Measurements from ENCODE around the gene PFDN2. TPM values are rescaled to one million over a fixed set of nuclear protein-coding genes. Genes with fewer than 3 reads are reported as not detected.

Gene PFDN2
- total RNA-seq, 1 experiment from 2014 or later = 98.6 TPM

GRCh38 chr1:161137881-161138280 is 20.0 kb upstream of the PFDN2 start:
- no peak for ATAC-seq
- Histone ChIP-seq H3K4me3 (ENCODE audit: low read depth in 2 of 2, low read length in 2 of 2) (no peak overlapping the region), H3K9me3 (ENCODE audit: control insufficient read depth, insufficient read depth, low read depth, low read length) (no peaks in the 10 kb centered on the region), H3K36me3 (ENCODE audit: control insufficient read depth, insufficient read depth, low read length) (no peaks in the 10 kb centered on the region; the same call in 1 of the 2 replicates), H3K27me3 (ENCODE audit: control insufficient read depth, insufficient read depth, low read length) (no peaks in the 10 kb centered on the region), H3K27ac (ENCODE audit: low read length) (no peak overlapping the region), H3K4me1 (ENCODE audit: control insufficient read depth, insufficient read depth, low read length) (no peaks in the 10 kb centered on the region)
- in situ Hi-C loops (cut with HindIII; ENCODE audit: low pct_unique_long_range_greater_than_20kb, low sequenced_read_pairs) = no loop called here
- TF ChIP-seq REST (IDR thresholded peaks at IDR 0.05; ENCODE audit: insufficient read depth in 1 of 2, low read depth in 2 of 2, low read length in 1 of 2) (no peak), SIN3A (IDR thresholded peaks at IDR 0.05; ENCODE audit: borderline replicate concordance, insufficient read depth, low read depth, low read length) (no peak), POLR2AphosphoS5 (IDR thresholded peaks at IDR 0.05; ENCODE audit: low read depth, low read length) (no peak), CTCF (IDR thresholded peaks at IDR 0.05) (no peak), TCF7L2 (IDR thresholded peaks at IDR 0.05; ENCODE audit: low read depth, low read length) (no peak)
- BruUV-seq (replicated peaks) = no TSS peak
- no peak for DNase-seq (ENCODE audit: low read depth, low spot score)
- ChIA-PET CTCF (no interaction called here), POLR2A (interaction anchor here (0.9 kb wide), 1 partner anchor 21 kb away, joined by 7 read pairs; the partner anchor contains the start of genes NIT1 and PFDN2)
- intact Hi-C loops (cut with micrococcal nuclease; ENCODE audit: unreplicated experiment) = no loop called here

GRCh38 chr1:161133220-161133740 is 15.4 kb upstream of the PFDN2 start:
- in situ Hi-C loops (cut with HindIII; ENCODE audit: low pct_unique_long_range_greater_than_20kb, low sequenced_read_pairs) = no loop called here
- H3K36me3 ChIP-seq (ENCODE audit: control insufficient read depth, insufficient read depth, low read length) = peaks cover 10% of the 10 kb centered on the region
- H3K4me3 ChIP-seq (ENCODE audit: low read depth in 2 of 2, low read length in 2 of 2) = peak overlapping the region; percentile 96 to 99
- TF ChIP-seq SIN3A (IDR thresholded peaks at IDR 0.05; ENCODE audit: borderline replicate concordance, insufficient read depth, low read depth, low read length) (0 out of 2 replicates have a peak, but pooled peaks have one; percentile 3), REST (IDR thresholded peaks at IDR 0.05; ENCODE audit: insufficient read depth in 1 of 2, low read depth in 2 of 2, low read length in 1 of 2) (no peak)
- TSS peak; percentile 91 for BruUV-seq (replicated peaks)
- ChIA-PET CTCF (interaction anchor here (0.7 kb wide), 1 partner anchor 135 kb away, joined by 3 read pairs; no protein-coding TSS in a partner anchor), POLR2A (interaction anchor here (0.5 to 1.4 kb wide), 3 partner anchors 15 to 33 kb away, joined by 3 to 8 read pairs (median 5); no protein-coding TSS in a partner anchor)
- no peak for DNase-seq (ENCODE audit: low read depth, low spot score)
- intact Hi-C loops (cut with micrococcal nuclease; ENCODE audit: unreplicated experiment) = no loop called here
- H3K9me3 ChIP-seq (ENCODE audit: control insufficient read depth, insufficient read depth, low read depth, low read length) = no peaks in the 10 kb centered on the region
- H3K4me1 ChIP-seq (ENCODE audit: control insufficient read depth, insufficient read depth, low read length) = peaks cover 14% of the 10 kb centered on the region
- peak overlapping the region; percentile 99 for H3K27ac ChIP-seq (ENCODE audit: low read length)
- ATAC-seq = peak; percentile 54
- no peaks in the 10 kb centered on the region for H3K27me3 ChIP-seq (ENCODE audit: control insufficient read depth, insufficient read depth, low read length)
